HG02981 (cell line): ENCODE results near the gene BFSP1.

Experiments
- ATAC-seq: cut with Tn5 transposase; IDR thresholded peaks from one replicate; pipeline ENCODE4 v1.9.1; 2021; ENCODE audit warnings: mild to moderate bottlenecking, moderate library complexity; ENCODE audit not compliant: unreplicated experiment

BFSP1 gene

GRCh38 chr20:17500826-17501225, 30.4 kb downstream of the BFSP1 start:
- no peak for ATAC-seq

- ATAC-seq: no peak
Observed at GRCh38 chr20:17500271-17500670, 30.9 kb downstream of the BFSP1 start.

- no peak for ATAC-seq
Observed at GRCh38 chr20:17499041-17499440, 32.1 kb downstream of the BFSP1 start.

GRCh38 chr20:17498641-17499040, 32.5 kb downstream of the BFSP1 start:
- ATAC-seq: no peak

GRCh38 chr20:17497821-17498580, 33.2 kb downstream of the BFSP1 start:
- no peak for ATAC-seq

GRCh38 chr20:17495826-17496225, 35.4 kb downstream of the BFSP1 start:
- no peak for ATAC-seq

GRCh38 chr20:17494201-17494600, 37.0 kb downstream of the BFSP1 start:
- ATAC-seq: no peak

- no peak for ATAC-seq
Observed at GRCh38 chr20:17493173-17493572, 38.0 kb downstream of the BFSP1 start.

- ATAC-seq: no peak
Observed at GRCh38 chr20:17491488-17491887, 39.7 kb downstream of the BFSP1 start.

- no peak for ATAC-seq
Observed at GRCh38 chr20:17491041-17491440, 40.1 kb downstream of the BFSP1 start.

GRCh38 chr20:17490501-17490900, 40.7 kb downstream of the BFSP1 start:
- ATAC-seq: no peak

- ATAC-seq: no peak
Observed at GRCh38 chr20:17488916-17489600, 42.1 kb downstream of the BFSP1 start.

- ATAC-seq: no peak
Observed at GRCh38 chr20:17485017-17485416, 46.2 kb downstream of the BFSP1 start.

GRCh38 chr20:17482536-17482935, 48.6 kb downstream of the BFSP1 start:
- no peak for ATAC-seq

GRCh38 chr20:17481661-17482060, 49.5 kb downstream of the BFSP1 start:
- ATAC-seq: no peak

- ATAC-seq: no peak
Observed at GRCh38 chr20:17480696-17481095, 50.5 kb downstream of the BFSP1 start.

GRCh38 chr20:17479063-17479657, 52.0 kb downstream of the BFSP1 start:
- ATAC-seq: no peak

- no peak for ATAC-seq
Observed at GRCh38 chr20:17473659-17474058, 57.5 kb downstream of the BFSP1 start.

- no peak for ATAC-seq
Observed at GRCh38 chr20:17471606-17472187, 59.5 kb downstream of the BFSP1 start.

GRCh38 chr20:17470973-17471372, 60.2 kb downstream of the BFSP1 start:
- ATAC-seq: no peak

- ATAC-seq: no peak
Observed at GRCh38 chr20:17470521-17470920, 60.7 kb downstream of the BFSP1 start.
